ENCODE results near the gene GLB1L.

The GLB1L gene

DNA sequence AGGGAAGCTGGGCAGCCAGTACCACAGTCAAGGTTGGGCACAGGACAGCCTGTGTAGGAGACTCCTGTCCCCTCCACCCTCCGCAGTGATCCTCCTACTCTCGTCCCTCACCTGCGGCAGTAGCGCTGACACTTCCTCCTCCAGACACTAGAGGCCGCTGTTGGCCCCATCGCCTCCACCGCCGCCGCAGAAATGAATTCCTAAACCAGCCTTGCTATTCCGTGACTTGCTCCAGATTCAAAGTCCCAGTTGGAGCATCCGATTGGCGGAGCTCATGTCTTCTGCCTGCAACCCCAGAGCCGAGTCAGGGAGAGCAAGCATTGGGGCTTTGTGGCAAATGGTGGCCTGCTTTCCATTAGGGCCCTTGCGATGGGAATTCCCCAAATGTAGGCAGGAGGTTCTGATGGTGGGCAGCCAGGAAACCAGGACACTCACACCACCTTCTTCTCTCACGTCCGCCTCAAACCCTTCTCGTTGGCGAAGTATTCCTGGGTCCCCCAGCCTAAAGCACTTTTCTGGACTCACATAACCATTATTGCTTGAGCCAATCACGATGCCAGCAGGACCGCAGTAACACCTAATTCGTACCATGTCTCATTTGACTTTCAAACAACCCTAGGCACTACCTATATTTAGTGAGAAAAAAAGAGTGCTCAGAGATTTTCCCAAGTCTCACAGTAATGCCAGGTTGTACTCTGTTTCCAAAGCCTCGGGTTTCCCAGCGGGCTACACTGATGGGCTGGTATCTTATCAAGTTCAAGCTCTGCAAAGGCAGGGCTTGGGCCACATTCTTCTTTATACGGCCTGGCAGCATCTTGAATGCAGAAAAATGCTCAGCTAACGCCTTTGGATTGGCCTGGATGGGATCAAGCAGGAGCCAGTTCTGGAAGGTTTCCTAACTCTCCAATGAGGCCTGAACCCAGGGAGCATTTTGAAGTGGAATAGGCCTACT, 32.7 kb upstream of the GLB1L start:
- H3K9me2 ChIP-seq (replicated peaks; ENCODE audit: insufficient read depth, low read length), result no peaks in the 10 kb centered on the region
- peak overlapping the region; percentile 90 for H3K4me2 ChIP-seq (ENCODE audit: low read depth, low read length, poor library complexity, severe bottlenecking)
- no peaks in the 10 kb centered on the region for H3K36me3 ChIP-seq (ENCODE audit: low read length)
- H3F3A ChIP-seq (ENCODE audit: insufficient read depth), result peaks cover 13% of the 10 kb centered on the region
- H2AFZ ChIP-seq (ENCODE audit: low read depth, low read length, severe bottlenecking), result peak overlapping the region; percentile 84
- TF ChIP-seq EZH2phosphoT487 (conservative IDR thresholded peaks at IDR 0.05; ENCODE audit: low read length), result no peak
- TF ChIP-seq, protein P1, sequence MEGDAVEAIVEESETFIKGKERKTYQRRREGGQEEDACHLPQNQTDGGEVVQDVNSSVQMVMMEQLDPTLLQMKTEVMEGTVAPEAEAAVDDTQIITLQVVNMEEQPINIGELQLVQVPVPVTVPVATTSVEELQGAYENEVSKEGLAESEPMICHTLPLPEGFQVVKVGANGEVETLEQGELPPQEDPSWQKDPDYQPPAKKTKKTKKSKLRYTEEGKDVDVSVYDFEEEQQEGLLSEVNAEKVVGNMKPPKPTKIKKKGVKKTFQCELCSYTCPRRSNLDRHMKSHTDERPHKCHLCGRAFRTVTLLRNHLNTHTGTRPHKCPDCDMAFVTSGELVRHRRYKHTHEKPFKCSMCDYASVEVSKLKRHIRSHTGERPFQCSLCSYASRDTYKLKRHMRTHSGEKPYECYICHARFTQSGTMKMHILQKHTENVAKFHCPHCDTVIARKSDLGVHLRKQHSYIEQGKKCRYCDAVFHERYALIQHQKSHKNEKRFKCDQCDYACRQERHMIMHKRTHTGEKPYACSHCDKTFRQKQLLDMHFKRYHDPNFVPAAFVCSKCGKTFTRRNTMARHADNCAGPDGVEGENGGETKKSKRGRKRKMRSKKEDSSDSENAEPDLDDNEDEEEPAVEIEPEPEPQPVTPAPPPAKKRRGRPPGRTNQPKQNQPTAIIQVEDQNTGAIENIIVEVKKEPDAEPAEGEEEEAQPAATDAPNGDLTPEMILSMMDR (IDR thresholded peaks at IDR 0.05; ENCODE audit: insufficient read depth, low read length, poor library complexity, severe bottlenecking), result peak; percentile 95
- no peaks in the 10 kb centered on the region for H4K20me1 ChIP-seq (ENCODE audit: low read depth, low read length)
- peak overlapping the region; percentile 62 for H3K4me3 ChIP-seq (ENCODE audit: insufficient read depth, low read length, poor library complexity, severe bottlenecking)
- H3K9me3 ChIP-seq (ENCODE audit: insufficient read depth, low read length), result no peaks in the 10 kb centered on the region
- no peaks in the 10 kb centered on the region for H3K27me3 ChIP-seq (ENCODE audit: low read length)
- peak overlapping the region; percentile 63 for H3K9ac ChIP-seq (ENCODE audit: low read length)
- peak overlapping the region; percentile 98 for H3K27ac ChIP-seq (ENCODE audit: low read depth, low read length)
- 0 out of 2 replicates have a peak, but pooled peaks cover 4% of the 10 kb centered on the region for H3K79me2 ChIP-seq (ENCODE audit: insufficient read depth, low read length)

DNA sequence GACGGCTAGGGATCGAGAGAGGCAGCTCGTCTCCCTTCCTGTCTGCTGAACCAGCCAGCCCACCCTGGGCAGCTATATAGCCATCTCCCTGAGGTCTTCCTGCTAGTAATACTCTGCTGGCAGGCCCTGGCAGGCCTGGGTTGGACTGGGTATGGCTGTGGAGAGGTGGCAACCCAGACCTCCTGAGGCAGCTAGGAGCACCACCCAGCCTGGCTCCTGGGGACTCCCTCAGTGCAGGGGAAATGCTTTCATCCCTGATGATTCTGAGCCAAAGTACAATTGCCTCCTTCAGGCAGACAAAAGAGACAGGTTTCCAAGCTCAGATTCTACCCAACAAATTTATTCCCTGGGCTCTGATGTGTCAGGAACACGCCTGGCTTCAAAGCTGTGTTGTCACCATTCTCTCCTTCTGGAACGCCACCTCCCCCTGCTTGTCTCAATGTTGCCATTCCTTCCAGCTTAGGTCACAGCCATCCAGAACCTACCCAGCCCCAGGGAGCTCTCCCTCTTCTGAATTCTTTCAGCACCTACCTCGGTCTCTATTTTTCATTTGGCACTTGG, 29.2 kb upstream of the GLB1L start:
- TF ChIP-seq, protein P1 (IDR thresholded peaks at IDR 0.05; ENCODE audit: insufficient read depth, low read length, poor library complexity, severe bottlenecking), result no peak
- TF ChIP-seq EZH2phosphoT487 (conservative IDR thresholded peaks at IDR 0.05; ENCODE audit: low read length), result no peak
- Histone ChIP-seq H2AFZ (ENCODE audit: low read depth, low read length, severe bottlenecking) (no peak overlapping the region), H3K9ac (ENCODE audit: low read length) (no peak overlapping the region), H3F3A (ENCODE audit: insufficient read depth) (peaks cover 13% of the 10 kb centered on the region), H3K9me2 (replicated peaks; ENCODE audit: insufficient read depth, low read length) (no peaks in the 10 kb centered on the region), H3K4me2 (ENCODE audit: low read depth, low read length, poor library complexity, severe bottlenecking) (no peak overlapping the region), H3K79me2 (ENCODE audit: insufficient read depth, low read length) (0 out of 2 replicates have a peak, but pooled peaks cover 4% of the 10 kb centered on the region), H3K9me3 (ENCODE audit: insufficient read depth, low read length) (no peaks in the 10 kb centered on the region), H3K4me3 (ENCODE audit: insufficient read depth, low read length, poor library complexity, severe bottlenecking) (no peak overlapping the region), H3K27me3 (ENCODE audit: low read length) (no peaks in the 10 kb centered on the region), H3K27ac (ENCODE audit: low read depth, low read length) (no peak overlapping the region), H4K20me1 (ENCODE audit: low read depth, low read length) (no peaks in the 10 kb centered on the region), H3K36me3 (ENCODE audit: low read length) (no peaks in the 10 kb centered on the region)

DNA sequence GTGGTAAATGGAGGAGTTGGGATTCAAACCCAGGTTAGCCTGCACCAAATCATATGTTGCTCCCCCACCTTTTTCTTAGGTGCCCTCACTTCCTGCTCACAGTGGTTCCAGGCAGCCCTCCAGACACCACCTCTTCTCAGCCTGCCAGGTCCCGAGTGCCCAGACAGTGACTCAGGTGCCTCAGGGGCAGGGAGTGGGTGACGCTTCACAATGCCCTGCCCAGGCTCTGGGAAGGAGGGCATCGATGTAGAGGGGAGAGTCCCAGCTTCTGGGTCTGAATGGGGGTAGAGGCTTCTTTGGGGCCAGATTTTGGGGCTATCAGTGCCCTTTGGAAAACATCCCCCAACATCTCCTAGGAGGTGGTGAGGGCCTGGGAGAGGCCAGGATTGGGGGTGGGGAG, 28.7 kb upstream of the GLB1L start:
- Histone ChIP-seq H4K20me1 (ENCODE audit: low read depth, low read length) (no peaks in the 10 kb centered on the region), H3K27ac (ENCODE audit: low read depth, low read length) (no peak overlapping the region), H3K4me3 (ENCODE audit: insufficient read depth, low read length, poor library complexity, severe bottlenecking) (no peak overlapping the region), H3K36me3 (ENCODE audit: low read length) (no peaks in the 10 kb centered on the region), H3K9me2 (replicated peaks; ENCODE audit: insufficient read depth, low read length) (no peaks in the 10 kb centered on the region), H3K9me3 (ENCODE audit: insufficient read depth, low read length) (no peaks in the 10 kb centered on the region), H3K27me3 (ENCODE audit: low read length) (no peaks in the 10 kb centered on the region), H3K4me2 (ENCODE audit: low read depth, low read length, poor library complexity, severe bottlenecking) (no peak overlapping the region), H3K79me2 (ENCODE audit: insufficient read depth, low read length) (0 out of 2 replicates have a peak, but pooled peaks cover 4% of the 10 kb centered on the region), H2AFZ (ENCODE audit: low read depth, low read length, severe bottlenecking) (no peak overlapping the region), H3F3A (ENCODE audit: insufficient read depth) (peaks cover 13% of the 10 kb centered on the region), H3K9ac (ENCODE audit: low read length) (no peak overlapping the region)
- TF ChIP-seq EZH2phosphoT487 (conservative IDR thresholded peaks at IDR 0.05; ENCODE audit: low read length), result no peak
- TF ChIP-seq, protein P1 (IDR thresholded peaks at IDR 0.05; ENCODE audit: insufficient read depth, low read length, poor library complexity, severe bottlenecking), result no peak
